ENCODE results near the gene MANF.

DNA sequence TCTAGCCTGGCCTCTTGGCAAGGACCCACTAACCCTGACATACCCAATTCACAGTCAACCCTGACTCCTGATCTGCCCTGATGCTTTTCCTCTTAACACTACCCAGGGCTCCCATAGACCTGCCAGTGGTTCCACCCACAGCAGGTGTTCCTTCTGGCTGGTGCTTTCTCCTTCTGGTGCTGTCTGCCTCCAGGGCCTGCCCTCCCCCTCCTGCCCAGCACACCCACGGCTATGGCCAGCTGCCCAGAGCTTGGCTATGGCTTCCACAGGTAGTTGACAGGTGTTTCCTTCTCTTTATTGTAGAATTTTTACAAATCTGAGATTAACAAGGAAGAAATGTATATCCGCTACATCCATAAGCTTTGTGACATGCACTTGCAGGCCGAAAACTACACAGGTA is 46.5 kb upstream of the MANF start:
- TF ChIP-seq, protein P1, sequence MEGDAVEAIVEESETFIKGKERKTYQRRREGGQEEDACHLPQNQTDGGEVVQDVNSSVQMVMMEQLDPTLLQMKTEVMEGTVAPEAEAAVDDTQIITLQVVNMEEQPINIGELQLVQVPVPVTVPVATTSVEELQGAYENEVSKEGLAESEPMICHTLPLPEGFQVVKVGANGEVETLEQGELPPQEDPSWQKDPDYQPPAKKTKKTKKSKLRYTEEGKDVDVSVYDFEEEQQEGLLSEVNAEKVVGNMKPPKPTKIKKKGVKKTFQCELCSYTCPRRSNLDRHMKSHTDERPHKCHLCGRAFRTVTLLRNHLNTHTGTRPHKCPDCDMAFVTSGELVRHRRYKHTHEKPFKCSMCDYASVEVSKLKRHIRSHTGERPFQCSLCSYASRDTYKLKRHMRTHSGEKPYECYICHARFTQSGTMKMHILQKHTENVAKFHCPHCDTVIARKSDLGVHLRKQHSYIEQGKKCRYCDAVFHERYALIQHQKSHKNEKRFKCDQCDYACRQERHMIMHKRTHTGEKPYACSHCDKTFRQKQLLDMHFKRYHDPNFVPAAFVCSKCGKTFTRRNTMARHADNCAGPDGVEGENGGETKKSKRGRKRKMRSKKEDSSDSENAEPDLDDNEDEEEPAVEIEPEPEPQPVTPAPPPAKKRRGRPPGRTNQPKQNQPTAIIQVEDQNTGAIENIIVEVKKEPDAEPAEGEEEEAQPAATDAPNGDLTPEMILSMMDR (IDR thresholded peaks at IDR 0.05) = no peak
- no peak for TF ChIP-seq EZH2 (IDR thresholded peaks at IDR 0.05; ENCODE audit: borderline replicate concordance, insufficient read depth, low read depth, low read length, poor library complexity, severe bottlenecking)
